NCI-H2227 treated with DMSO at 0.1 percent for 48 hours (cell line): ENCODE data around the gene KCMF1.
"Not testable (repeated sequence)": the region's sequence is repeated elsewhere in the genome, so short reads cannot be mapped to it uniquely, and the experiment has no call there.

Source experiments
- DNase-seq: peaks from one replicate; lab custom pipeline; 2025; lab: John Stamatoyannopoulos, UW

KCMF1 gene

DNA sequence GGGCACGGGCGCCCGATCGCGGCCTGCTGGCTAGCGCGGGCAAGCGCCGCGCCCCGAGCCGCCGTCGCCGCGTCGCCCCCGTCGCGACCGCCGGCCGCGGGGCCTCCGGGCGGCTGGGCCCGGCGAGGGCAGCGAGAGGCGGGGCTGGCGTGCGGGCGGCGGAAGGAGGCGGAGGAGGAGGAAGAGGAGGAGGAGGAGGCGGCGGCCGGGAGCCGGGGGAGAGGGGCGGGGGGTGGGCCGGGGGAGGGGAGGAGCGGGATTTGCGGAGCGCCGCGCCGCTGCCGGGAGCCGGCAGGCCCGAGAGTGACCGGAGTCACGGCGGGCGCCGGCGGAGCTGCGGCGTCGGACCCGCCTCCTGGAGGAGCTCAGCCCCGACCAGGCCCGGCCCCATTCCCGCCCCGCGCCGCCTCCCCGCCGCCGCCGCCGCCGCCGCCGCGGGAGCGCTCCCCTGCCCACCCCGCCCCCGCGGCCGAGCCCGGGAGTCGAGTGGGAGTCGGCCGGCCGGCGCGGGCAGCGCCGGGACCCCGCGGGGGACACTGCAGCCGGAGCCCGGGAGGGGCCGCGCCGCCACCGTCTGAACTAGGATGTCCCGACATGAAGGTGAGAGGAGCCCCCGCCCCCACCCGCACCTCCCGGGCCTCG lies at the start of gene KCMF1:
Gene KCMF1, plus strand, starts transcription at position 294 of the 642 bp plus-strand sequence. Its CDS starts 291 bp downstream, at position 585.
- peak; percentile 43 for DNase-seq

DNA sequence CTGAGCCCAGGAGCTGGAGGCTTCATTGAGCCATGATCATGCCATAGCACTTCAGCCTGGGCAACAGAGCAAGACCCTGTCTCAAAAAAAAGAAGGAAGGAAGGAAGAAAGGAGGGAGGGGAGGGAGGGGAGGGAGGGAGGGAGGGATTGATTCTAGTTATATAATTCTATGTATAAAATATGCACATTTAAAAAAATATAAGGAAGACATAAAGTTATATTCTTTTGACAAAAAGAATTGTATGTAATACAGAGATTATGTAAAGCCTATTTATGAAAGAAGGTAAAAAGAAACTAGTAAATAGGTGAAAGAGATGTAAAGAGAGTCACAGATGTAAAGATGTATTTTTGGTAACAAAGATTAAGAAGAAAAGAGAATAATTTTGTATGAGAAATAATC lies 48.0 kb upstream of the KCMF1 start:
- no peak for DNase-seq

DNA sequence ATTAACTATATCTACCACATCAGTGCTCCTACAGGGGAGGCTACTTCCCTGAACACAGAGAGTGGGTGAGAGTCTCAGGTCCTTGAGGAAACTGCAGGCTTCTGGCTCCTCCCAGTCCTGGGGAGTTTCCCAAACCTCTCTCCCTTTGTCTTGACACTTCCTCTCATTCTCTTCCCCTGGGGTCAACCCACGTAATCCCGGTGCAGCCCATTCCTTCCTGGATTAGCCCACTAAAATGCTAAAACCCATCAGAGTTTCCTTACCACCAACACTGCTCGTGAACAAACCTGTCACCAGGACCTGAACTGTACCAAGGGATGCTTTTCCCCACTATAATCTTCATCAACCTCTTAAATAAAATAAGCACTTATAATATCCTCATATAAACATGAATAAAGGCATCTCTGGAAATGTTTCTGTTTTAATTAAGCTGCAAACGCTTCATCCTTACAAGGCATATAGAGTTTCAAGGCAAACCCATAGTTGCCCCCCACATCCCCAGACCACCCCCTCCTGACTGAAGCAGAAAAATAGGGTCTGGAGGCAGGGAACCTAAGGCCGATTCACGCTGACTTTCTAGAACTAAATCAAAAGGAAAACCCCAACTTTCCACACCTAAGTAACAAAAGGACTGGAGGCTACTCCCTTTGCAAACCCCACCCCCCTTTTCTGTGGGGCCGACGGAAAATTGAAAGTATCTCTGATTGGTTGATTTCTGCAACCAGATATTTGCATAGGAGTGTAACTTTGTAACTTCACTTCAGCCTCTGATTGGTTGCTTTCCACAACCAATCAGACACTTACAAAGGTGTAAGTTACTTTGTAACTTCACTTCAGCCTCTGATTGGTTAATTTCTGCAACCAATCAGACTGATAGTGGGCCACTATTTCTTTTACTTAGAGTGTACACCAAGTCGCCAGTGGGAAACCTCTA lies 46.5 kb upstream of the KCMF1 start:
- no peak for DNase-seq

DNA sequence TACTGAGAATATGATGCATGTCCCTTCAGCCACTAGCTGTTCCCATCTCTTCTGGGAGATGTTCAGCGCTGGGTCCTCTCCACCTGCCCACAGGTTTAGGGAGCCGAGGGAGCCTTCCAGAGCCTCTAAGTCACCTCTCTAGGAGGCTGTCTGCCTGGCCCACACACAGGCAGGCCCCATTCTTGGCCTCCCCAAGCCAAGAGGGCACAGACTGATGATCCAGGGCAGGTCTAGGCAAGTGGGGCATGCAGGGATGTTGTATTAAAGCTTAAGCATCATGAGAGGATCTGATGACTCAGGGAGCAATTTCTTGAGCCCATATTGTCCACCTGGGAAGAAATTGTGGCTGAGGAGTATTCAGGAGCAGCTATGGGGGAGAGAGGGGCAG lies 45.6 kb upstream of the KCMF1 start:
- no peak for DNase-seq

- peak; percentile 92 for DNase-seq
These were observed 45.1 kb upstream of the KCMF1 start for GRCh38 chr2:84925724-84926376.

GRCh38 chr2:84927275-84927627 lies 43.7 kb upstream of the KCMF1 start:
- DNase-seq: no peak

DNA sequence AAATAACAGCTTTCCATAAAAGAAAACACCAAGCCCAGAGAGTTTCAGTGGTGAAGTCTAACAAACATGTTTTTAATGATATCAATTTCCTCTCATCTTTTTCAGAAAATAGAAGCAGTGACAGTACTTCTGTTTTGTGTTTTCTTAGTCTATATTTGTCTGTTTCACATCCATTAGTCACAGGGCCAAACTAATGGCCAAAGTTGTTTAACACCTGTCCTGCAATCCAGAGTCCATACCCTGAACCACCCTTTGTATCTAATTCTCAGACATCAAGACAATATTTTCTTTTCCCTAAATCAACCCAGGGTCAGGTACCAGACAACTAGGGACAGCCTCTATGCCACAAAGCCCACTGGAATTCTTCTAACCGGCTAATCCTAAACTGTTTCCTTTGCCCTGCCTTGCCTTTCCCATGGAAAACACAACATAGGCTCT lies 39.6 kb upstream of the KCMF1 start:
- no peak for DNase-seq

DNA sequence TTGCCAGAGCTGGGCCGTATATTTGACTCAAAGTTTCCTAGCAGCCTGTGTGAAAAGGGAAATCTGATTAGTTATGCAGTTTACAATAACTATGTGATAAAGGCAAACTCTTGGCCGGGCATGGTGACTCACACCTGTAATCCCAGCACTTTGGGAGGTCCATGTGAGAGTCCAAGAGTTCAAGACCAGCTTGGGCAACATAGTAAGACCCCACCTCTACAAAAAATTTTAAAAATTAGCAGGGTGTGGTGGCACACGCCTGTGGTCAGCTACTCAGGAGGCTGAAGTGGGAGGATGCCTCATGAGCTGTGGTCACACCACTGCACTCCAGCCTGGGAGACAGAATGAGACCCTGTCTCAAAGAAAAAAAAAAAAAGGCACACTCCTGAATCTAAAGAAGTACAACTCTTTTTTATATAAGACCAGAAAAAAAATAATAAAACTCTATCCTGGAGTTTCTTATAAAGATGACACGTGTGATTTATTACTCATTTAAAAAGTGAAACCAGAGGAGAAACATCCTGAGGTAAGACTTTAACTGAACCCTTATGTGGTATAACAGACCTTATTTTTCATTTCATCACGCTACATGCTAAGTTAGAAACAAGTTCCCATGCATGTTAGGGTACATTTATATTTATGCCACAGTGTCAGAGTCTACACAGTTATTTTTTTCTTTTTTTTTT lies 32.6 kb upstream of the KCMF1 start:
- DNase-seq: no peak

DNA sequence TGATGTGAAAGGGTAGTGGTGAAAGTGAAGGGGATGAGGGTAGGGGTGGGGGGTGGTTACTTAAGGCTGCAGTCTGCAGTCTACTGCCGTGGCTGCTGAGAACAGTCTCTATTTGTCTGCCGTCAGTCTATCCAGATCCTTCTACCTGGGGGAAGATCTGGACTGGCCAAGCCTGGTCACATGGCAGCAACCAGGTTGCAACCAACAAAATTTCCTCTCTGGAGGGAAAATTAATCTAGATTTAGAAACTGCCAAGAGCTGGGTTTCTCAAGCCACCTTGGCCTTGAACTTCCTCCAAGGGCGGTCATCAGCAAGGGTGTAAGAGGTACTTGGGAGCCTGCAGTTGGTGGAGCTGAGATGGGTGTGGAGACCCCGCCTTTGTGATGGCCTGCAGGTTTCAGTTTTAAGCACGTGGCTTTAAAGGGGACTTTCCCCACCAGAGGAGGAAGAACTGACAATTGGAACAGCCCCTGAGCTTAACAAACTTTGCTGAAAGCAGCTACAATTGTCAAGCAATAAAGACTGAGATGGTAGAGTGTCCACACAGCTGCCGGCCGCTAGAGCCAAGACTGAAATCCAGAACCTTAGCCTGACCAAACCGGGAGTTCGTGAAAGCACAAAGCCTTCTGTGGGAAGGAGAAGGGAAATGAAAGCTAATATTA lies 31.4 kb upstream of the KCMF1 start:
- DNase-seq: no peak

DNA sequence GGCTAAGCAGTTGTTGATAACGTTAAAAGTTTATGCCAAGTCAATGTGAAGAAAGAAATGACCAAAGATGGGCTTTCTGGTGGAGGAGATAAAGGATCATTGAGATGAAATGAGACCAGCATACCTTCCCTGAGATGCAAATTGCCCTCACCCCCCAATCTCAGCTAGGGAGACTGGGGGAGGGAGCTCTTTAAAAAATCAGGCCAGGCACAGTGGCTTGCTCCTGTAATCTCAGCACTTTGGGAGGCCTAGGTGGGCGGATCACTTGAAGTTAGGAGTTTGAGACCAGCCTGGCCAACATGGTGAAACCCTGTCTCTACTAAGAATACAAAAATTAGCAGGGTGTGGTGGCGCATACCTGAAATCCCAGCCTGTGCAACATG lies 30.9 kb upstream of the KCMF1 start:
- DNase-seq: no peak

DNA sequence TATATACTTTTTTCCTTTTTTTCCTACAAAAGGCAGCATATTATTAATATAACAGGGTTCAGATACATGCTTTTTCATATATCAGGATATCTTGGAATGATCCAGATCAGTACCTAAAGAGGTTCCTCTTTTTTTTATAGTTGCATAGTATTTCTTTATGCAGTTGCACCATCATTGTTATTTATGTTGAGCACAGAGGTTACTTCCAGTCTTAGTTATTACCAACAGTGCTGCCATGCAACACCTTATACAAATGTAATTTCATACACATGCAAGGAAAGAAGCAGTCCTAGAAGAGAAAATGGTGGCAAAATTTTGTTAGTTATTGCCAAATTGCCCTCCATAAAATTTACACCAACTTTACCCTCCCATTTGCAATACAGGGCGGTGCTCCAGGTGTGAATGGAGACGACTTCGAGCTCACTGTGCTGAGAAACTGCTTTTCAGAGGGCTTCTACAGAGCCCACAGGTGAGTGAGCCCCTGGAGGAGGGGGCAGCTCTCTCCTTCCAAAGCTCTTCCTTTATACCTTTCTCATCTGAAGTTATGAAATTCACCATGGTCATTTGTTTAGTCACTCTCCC lies 30.0 kb upstream of the KCMF1 start:
- DNase-seq: no peak

DNA sequence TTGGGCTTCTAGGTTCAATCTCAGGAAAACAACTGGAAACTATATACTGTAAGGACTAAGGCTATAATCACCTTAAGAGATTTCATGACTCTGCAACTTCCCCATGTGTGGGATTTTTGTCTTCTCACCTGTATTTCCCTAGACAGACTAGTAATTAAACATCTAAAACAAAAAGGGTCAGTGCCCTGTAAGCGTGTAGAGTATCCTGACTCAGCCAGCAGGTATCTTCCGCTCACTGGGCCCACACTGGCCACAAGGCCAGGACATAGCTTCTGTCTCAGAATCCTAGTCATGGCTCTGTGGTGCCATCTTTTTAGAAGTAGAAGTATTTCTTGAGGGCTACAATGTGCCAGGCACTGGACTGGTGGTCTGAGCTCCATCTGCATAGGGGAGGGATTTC lies 28.8 kb upstream of the KCMF1 start:
- no peak for DNase-seq

DNA sequence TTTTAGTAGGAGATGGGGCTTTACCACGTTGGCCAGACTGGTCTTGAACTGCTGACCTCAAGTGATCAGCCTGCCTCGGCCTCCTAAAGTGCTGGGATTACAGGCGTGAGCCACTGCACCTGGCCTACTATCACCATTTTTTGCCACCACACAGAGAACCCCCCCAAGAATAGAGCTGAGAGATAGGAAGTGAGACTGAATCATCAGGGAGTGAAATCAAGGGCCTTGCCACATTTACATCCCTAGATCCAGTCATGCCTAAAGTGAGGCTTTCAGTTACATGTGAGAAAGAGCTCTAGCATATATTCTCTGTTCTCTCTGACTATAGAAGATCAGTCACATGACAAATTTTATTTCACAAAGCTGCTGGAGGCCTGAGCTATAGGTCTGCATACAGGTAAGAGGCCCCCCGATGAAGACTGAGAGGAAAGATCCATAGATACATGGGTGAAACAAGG lies 28.0 kb upstream of the KCMF1 start:
- DNase-seq: no peak

DNA sequence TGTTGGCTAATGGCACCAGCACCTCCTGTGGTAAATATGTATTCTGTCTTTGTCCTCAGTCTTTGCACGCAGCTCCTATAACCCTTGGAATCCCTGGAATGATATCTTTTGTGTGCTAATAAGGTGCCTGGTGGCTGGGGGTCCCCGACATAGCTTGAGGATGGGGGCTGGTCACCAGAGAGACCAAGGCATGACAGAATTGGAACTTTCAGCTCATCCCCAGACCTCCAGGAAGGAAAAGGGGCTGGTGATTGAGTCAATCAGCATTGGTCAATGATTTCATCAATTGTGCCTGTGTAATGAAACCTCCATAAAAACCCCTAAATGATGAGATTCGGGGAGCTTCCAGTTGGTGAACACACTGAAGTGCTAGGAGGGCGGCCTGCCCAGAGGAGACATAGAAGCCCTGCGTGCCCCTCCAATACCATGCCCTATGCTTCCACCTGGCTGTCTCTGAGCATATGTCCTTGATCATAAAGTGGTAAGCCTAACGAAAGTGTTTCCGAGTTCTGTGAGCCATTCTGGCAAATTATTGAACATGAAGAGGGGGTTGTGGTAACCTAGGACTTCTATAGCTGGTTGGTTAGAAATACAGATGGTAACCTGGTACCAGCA lies 26.6 kb upstream of the KCMF1 start:
- DNase-seq: no peak

DNA sequence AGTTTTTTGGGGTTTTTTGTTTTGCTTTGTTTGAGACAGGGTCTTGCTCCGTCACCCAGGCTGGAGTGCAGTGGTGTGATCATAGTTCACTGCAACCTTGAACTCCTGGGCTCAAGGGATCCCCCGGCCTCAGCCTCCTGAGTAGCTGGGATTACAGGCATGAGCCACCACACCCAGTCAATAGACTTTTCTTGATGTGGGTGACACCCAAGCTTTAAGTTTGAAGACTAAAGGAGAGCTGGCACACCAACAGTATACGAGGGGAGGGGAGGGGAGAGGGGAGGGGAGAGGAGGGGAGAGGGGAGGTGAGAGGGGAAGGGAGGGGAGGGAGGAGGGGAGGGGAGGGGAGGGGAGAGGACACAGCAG lies 25.1 kb upstream of the KCMF1 start:
- not testable (repeated sequence) for DNase-seq

DNA sequence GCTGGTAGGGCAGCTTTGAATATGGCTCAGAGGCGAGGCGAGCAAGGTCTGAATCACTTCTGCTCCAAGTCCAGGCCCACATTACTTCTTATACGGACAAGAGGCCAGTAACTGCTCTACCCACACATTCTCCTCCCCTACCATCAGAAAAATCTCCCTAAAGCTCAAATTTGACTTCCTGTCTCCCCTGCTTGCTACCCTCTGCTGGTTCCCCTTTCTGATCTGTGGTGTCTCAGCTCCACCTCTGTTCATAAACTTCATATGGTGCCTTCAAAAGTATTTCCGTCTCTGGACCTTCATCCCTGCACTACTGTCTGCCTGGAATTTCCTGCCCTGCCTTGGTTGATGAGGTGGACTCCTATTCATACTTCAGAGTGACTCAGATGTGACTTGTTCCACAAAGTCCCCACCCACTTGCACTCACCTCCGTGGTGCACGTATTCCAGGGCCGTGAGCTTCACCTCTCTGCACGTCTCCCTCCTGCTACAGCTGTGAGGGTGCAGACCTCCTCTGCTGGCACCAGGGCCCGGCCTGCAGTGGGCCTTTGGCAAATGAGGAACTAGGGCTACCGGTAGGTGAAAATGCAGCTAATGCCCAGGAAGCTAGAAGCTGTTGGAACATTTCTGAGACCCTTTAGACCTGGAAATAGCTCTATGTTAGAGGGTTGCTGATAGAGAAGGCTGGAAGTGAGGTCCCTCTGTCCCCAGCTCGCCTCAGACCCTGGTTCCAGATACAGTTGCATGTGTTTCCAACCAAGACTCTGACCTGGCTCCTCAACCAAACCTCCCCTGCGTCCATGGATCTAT lies 24.6 kb upstream of the KCMF1 start:
- no peak for DNase-seq

DNA sequence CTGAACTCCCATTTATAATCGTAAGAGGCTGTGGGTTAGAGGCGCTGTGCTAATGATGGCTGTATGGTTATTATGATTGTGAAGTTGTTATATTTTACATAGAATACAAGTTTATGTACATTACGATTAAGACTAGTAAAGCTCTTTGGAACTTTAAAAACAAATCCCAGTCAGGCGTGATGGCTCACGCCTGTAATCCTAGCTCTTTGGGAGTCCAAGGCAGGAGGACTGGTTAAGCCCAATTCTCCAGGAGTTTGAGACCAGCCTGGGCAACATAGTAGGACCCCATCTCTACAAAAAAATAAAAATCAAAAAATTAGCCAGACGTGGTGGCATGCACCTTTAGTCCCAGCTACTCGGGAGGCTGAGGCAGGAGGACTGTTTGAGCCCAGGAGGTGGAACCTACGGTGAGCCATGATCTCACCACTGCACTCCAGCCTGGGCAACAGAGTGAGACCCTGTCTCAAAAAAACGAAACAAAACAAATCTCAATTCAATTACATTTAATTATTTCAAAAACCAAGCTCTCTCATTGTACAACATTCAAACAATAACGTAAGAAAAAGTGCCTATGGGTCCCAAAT lies 23.9 kb upstream of the KCMF1 start:
- no peak for DNase-seq

- DNase-seq: no peak
These were observed 17.4 kb upstream of the KCMF1 start for GRCh38 chr2:84953535-84953934.

GRCh38 chr2:84954329-84954728 lies 16.6 kb upstream of the KCMF1 start:
- no peak for DNase-seq
